Kidney (tissue), 14 donors: ENCODE data around the gene STT3A. TPM values are rescaled to one million over a fixed set of nuclear protein-coding genes. Genes with fewer than 3 reads are reported as not detected.

Source experiments
- DNase-seq, 5 donors: peaks; one replicate each; pipeline ENCODE4 v3.0.0-alpha.2; 2013 to 2020
- FAIRE-seq: peaks from 2 replicates; lab custom pipeline; 2012; peaks lifted over from hg19 to GRCh38; lab: Jason Lieb, UNC
- H3K27ac ChIP-seq, 2 donors: one replicate each; pipeline ENCODE4 v1.7.0; 2013; ENCODE audit warnings: low read depth in 2 of 2, low read length in 2 of 2, inconsistent platforms in 1 of 2
- H3K27me3 ChIP-seq: one replicate; pipeline ENCODE4 v1.7.1; 2013; ENCODE audit warnings: low read length, inconsistent platforms; ENCODE audit not compliant: control insufficient read depth, insufficient read depth
- H3K36me3 ChIP-seq, 3 donors: one replicate each; pipeline versions ENCODE4 v1.7.0 to v1.7.1; 2013; ENCODE audit warnings: low read length in 3 of 3, control low read depth in 1 of 3, inconsistent platforms in 1 of 3; ENCODE audit not compliant: insufficient read depth in 3 of 3, control insufficient read depth in 2 of 3
- H3K4me1 ChIP-seq, 3 donors: one replicate each; pipeline versions ENCODE4 v1.7.0 to v1.7.1; 2013; ENCODE audit warnings: low read length in 3 of 3, inconsistent platforms in 1 of 3, low read depth in 1 of 3; ENCODE audit not compliant: control insufficient read depth in 2 of 3, insufficient read depth in 2 of 3
- H3K4me3 ChIP-seq, 3 donors: one replicate each; pipeline versions ENCODE4 v1.7.0 to v1.8.1; 2013; ENCODE audit warnings: low read length in 3 of 3, control low read depth in 1 of 3, inconsistent platforms in 1 of 3
- H3K9ac ChIP-seq, 3 donors: one replicate each; pipeline versions ENCODE4 v1.7.0 to v1.7.1; 2013; ENCODE audit warnings: low read length in 3 of 3, control low read depth in 1 of 3, inconsistent platforms in 1 of 3
- H3K9me3 ChIP-seq, 3 donors: one replicate each; pipeline versions ENCODE4 v1.7.0 to v1.7.1; 2013; ENCODE audit warnings: low read length in 3 of 3, control low read depth in 1 of 3, inconsistent platforms in 1 of 3; ENCODE audit not compliant: control insufficient read depth in 2 of 3, insufficient read depth in 1 of 3
- CTCF ChIP-seq: IDR thresholded peaks from 3 replicates; pipeline ENCODE4 v1.5.1; 2012; ENCODE audit warnings: mild to moderate bottlenecking, moderate library complexity, borderline replicate concordance; ENCODE audit not compliant: insufficient read depth; ENCODE audit errors: extremely low read depth
- intact Hi-C: fragments of 100-400 bp; cut with DNase I; formaldehyde crosslinking; loops from one replicate; pipeline ENCODE4 v1.11.1; 2022
- polyA plus RNA-seq: library from polyadenylated mRNA; stranded (reverse); fragments of 350-450 nt; fragmentation: Illumina TruSeq; extraction: RNeasy Lipid Tissue Mini Kit (QIAGEN cat#74804); gene quantifications from one replicate; pipeline ENCODE4 v1.2.3, GENCODE V29; 2014; ENCODE audit warnings: low read depth, low replicate concordance; ENCODE audit not compliant: insufficient read depth
- total RNA-seq: library from RNA; stranded (reverse); fragmentation: NEBNext Ultra II Directional; extraction: Animal tissue kit (Norgen Biotek cat#: 25700); gene quantifications from one replicate; pipeline ENCODE4 v1.2.1, GENCODE V29; 2021
- donor health status: control.
- donor health status: control.
- donor health status: control.
- donor health status: control.
- donor health status: control.
- donor health status: DM: yes; HTN: yes; CAD: no.
- donor health status: Normal renal cell carcinoma (clear cell type).

The STT3A gene
- total and polyA plus RNA-seq, 2 donors from 2014 or later, result 65.0 to 125 TPM

- no peaks in the 10 kb centered on the region for H3K27me3 ChIP-seq
- intact Hi-C loops, result no loop called here
- FAIRE-seq (no peak), DNase-seq (peak in 1 of 5 donors; percentile 37)
- peaks cover 0 to 6% (median 0%) of the 10 kb centered on the region in 3 donors for H3K36me3 ChIP-seq
- no peak overlapping the region for H3K9ac ChIP-seq
- H3K27ac ChIP-seq, result peak overlapping the region in 1 of 2 donors; percentile 13
- H3K4me3 ChIP-seq, result peak overlapping the region in 2 of 3 donors; percentile 37 to 45
- no peaks in the 10 kb centered on the region for H3K4me1 ChIP-seq
- no peak for TF ChIP-seq CTCF
- no peaks in the 10 kb centered on the region for H3K9me3 ChIP-seq
These were observed 45.7 kb downstream of the STT3A start for GRCh38 chr11:125638315-125638714.

GRCh38 chr11:125645871-125646270 lies 53.2 kb downstream of the STT3A start:
- intact Hi-C loops, result no loop called here
- no peak for TF ChIP-seq CTCF
- no peak for FAIRE-seq

GRCh38 chr11:125649465-125650166 lies 57.0 kb downstream of the STT3A start:
- no peak for DNase-seq
- Histone ChIP-seq H3K27ac (no peak overlapping the region), H3K9me3 (no peaks in the 10 kb centered on the region), H3K36me3 (no peaks in the 10 kb centered on the region), H3K4me3 (no peak overlapping the region), H3K27me3 (no peaks in the 10 kb centered on the region), H3K4me1 (no peaks in the 10 kb centered on the region), H3K9ac (no peak overlapping the region)
- intact Hi-C loops, result no loop called here
- TF ChIP-seq CTCF, result no peak
- FAIRE-seq, result no peak

More at GRCh38 chr11:125645871-125646270, 53.2 kb downstream of the STT3A start:
- Histone ChIP-seq H3K36me3 (no peaks in the 10 kb centered on the region), H3K4me1 (no peaks in the 10 kb centered on the region), H3K9me3 (no peaks in the 10 kb centered on the region), H3K9ac (no peak overlapping the region), H3K4me3 (no peak overlapping the region), H3K27me3 (no peaks in the 10 kb centered on the region), H3K27ac (no peak overlapping the region)
- DNase-seq, result no peak
